ENCODE results near the gene WDFY2. TPM values are rescaled to one million over a fixed set of nuclear protein-coding genes. Genes with fewer than 3 reads are reported as not detected.
"Not testable (repeated sequence)": the region's sequence is repeated elsewhere in the genome, so short reads cannot be mapped to it uniquely, and the experiment has no call there.

The WDFY2 gene
- total and polyA plus RNA-seq, 2 of the 13 experiments (the other 11 are each of a cell fraction or from before 2014, with no cell fraction given) = 22.6 to 27.0 TPM

DNA sequence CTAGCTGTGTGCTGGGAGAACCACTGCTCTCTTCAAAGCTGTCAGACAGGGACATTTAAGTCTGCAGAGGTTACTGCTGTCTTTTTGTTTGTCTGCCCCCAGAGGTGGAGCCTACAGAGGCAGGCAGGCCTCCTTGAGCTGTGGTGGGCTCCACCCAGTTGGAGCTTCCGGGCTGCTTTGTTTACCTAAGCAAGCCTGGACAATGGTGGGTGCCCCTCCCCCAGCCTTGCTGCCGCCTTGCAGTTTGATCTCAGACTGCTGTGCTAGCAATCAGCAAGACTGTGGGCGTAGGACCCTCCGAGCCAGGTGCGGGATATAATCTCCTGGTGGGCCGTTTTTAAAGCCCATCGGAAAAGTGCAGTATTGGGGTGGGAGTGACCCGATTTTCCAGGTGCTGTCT, 111.4 kb downstream of the WDFY2 start (continued):
- TF ChIP-seq ELF1 (CRISPR knock-in tag; IDR thresholded peaks at IDR 0.05) (0 out of 2 replicates have a peak, but pooled peaks have one; percentile 26), FOSL2 (CRISPR knock-in tag; IDR thresholded peaks at IDR 0.05) (0 out of 2 replicates have a peak, but pooled peaks have one; percentile 20), ZNF292 (CRISPR knock-in tag; IDR thresholded peaks at IDR 0.05; ENCODE audit: borderline replicate concordance, low read depth) (0 out of 2 replicates have a peak, but pooled peaks have one; percentile 39), ZGPAT (CRISPR knock-in tag; IDR thresholded peaks at IDR 0.05) (peak; percentile 60; the same call in 1 of the 2 replicates), NRL (CRISPR knock-in tag; IDR thresholded peaks at IDR 0.05; ENCODE audit: borderline replicate concordance) (peak; percentile 42; the same call in 1 of the 2 replicates), SP5 (CRISPR knock-in tag; IDR thresholded peaks at IDR 0.05; ENCODE audit: borderline replicate concordance, low read depth) (peak; percentile 61; the same call in 1 of the 2 replicates), EP300 (CRISPR knock-in tag; IDR thresholded peaks at IDR 0.05; ENCODE audit: borderline replicate concordance) (0 out of 2 replicates have a peak, but pooled peaks have one; percentile 18), ARID5B (CRISPR knock-in tag; IDR thresholded peaks at IDR 0.05) (peak; percentile 78), GATAD2A (CRISPR knock-in tag; IDR thresholded peaks at IDR 0.05) (peak; percentile 47), HOMEZ (CRISPR knock-in tag; IDR thresholded peaks at IDR 0.05; ENCODE audit: low read depth) (0 out of 2 replicates have a peak, but pooled peaks have one; percentile 36), ETV5 (CRISPR knock-in tag; IDR thresholded peaks at IDR 0.05; ENCODE audit: borderline replicate concordance) (peak; percentile 57; the same call in 1 of the 2 replicates), HNF1A (CRISPR knock-in tag; IDR thresholded peaks at IDR 0.05; ENCODE audit: borderline replicate concordance) (peak; percentile 20; the same call in 1 of the 2 replicates), KDM2A (CRISPR knock-in tag; IDR thresholded peaks at IDR 0.05; ENCODE audit: borderline replicate concordance, low read depth) (peak; percentile 41; the same call in 1 of the 2 replicates), SOX5 (CRISPR knock-in tag; IDR thresholded peaks at IDR 0.05; ENCODE audit: borderline replicate concordance) (peak; percentile 69; the same call in 1 of the 2 replicates), FOXA1 (CRISPR knock-in tag; IDR thresholded peaks at IDR 0.05) (peak; percentile 87)
- TF ChIP-seq EP300 (IDR thresholded peaks at IDR 0.05; ENCODE audit: low read depth in 2 of 2, low read length in 2 of 2); HNF1A (IDR thresholded peaks at IDR 0.05; ENCODE audit: low read depth); FOXA1 (IDR thresholded peaks at IDR 0.05): not testable (repeated sequence)

Data from HepG2 (cell line).